NCI-H1048 (cell line): ENCODE results near the gene NOSTRIN.
"Not testable (repeated sequence)": the region's sequence is repeated elsewhere in the genome, so short reads cannot be mapped to it uniquely, and the experiment has no call there.

Experiments
- DNase-seq: peaks from one replicate; lab custom pipeline; 2025; lab: John Stamatoyannopoulos, UW

The NOSTRIN gene

DNA sequence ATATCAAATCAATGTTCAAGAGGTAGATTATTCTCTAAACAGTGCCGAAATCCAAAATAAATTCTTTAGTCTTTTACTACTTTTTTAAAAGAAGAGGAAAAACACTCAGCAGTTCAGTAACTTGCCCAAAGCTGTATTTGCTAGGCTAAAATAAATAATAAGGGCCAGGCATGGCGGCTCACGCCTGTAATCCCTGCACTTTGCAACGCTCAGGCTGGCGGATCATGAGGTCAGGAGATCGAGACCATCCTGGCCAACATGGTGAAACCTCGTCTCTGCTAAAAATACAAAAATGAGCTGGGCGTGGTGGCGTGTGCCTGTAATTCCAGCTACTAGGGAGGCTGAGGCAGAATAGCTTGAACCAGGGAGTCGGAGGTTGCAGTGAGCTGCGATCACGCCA lies 79.7 kb downstream of the NOSTRIN start:
- not testable (repeated sequence) for DNase-seq

DNA sequence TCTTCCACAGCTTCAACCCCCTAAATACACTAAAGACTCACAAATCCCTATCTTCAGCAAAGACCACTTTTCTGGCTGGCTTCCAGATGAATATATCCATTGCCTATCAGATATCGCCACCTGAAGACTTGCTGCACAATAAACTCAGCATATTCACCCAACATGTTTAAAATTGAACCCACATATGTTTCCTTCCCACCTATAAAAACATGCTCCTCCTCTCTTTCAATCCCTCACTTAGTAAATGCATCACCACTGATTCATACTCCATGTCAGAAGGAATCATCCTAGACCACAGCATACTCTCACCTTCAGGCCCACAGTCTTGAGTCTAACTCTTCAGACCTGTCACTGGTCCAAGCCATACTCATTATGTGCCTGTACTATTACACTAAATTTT lies 82.5 kb downstream of the NOSTRIN start:
- DNase-seq = no peak

DNA sequence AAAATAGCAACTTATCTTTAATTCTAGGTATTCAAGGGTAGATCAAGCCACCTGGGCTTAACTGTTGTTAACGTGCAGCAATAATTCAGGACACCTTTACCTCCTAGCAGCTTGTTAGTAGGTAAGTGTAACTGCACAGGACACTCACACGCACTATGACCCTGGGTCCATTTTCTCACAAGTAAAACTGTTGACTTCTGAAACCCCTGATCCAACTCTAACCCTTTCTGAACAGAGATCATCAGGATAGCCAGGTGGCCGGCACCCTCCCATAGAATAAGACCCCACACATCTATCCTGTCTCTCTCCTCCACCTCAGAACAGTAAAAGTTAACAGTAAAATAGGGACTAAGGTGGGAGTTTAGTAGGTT lies 87.2 kb downstream of the NOSTRIN start:
- DNase-seq = no peak

DNA sequence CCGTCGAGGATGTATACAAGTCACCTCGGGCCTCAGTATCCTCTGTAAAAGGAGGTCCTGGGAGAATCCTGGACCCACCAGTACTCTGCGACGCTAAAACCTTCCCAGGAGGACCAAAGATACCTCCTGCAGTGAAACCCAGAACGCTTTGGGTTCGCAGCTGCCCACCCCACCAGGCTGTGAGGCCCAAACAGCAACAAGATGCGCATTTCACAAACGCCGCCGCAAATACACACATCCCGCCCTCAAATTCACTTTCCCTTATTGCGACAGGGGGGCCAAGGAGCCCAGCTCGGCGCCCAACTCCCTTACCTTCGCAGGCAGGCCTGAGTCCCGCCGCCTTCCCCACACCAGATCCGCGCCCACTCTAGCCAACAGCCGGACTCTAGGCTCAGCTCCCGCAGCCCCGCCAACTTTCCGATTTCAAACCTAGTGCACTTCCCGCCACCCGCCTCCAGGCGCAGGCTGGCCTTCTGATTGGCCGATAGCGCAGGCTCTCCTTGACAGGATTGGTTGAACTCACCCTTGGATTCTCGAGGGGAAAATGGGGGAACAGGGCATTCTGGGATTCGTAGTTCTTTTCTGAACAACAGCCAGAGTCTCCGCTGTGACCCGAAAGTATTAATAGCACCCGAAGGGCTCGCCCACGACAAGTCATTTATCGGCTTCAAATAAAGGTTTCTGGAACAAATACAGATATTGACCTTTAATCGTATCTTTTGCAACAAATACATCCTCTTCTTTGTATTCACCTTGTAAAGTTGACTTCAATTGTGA lies 87.8 kb downstream of the NOSTRIN start, which contains the start of gene SPC25:
Gene SPC25 (minus strand): TSS at position 425 of the 777 bp plus-strand sequence. CDS start 911 bp downstream, outside the sequence.
- DNase-seq = peak; percentile 87

DNA sequence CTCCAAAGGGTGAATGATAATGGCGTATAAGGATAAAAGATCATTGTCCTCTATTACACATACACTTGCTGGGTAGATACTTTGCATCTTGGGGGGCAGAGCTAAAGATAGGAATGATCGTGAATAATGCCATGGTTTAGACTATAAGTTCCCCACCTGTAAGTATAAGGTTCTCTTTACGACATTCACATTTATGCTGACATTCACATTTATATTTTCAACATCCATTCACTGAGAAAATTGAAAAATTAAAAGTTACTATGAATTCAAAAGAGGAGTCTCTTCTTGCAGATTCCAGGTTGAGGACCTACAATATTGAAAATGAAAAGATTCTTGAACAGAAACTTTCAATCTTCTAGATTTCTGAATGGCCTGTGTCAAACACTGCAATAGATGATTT lies 89.9 kb downstream of the NOSTRIN start:
- no peak for DNase-seq

DNA sequence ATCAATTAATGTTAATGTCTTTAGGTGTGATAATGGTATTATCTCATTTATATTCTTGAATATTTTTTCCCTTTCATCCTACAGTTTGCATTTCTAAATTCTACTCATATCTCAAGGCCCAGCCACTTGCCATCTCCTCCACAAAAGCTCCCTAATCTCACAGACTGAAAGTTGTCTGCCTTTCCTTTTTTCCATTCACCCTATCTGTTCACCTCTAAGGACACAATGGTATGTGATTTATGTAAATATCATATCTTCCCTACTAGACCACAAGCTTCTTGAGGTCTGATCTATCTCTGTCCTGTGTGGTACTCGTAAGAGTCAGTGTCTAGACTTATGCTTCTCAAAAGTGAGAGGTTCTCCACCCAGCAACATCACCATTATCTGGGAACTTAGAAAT lies 91.7 kb downstream of the NOSTRIN start:
- no peak for DNase-seq

DNA sequence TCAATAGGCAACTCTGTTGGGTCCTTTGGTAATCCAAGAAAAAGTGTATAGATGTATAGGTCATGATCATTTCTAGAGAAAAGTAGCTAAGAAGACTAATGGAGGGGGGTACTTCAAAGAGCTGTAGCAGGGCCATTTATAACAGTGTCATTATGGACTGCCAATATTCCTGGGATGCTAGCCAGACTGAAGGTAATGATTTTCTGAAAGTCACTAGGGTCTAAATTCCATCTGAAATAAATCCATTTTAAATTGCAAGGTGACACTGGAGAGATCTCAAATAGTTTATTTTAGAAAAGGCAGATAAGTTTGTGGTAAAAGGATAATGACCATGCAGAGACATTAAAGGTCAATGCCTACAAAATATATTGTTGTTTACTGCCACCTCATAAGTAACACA lies 92.3 kb downstream of the NOSTRIN start:
- no peak for DNase-seq

DNA sequence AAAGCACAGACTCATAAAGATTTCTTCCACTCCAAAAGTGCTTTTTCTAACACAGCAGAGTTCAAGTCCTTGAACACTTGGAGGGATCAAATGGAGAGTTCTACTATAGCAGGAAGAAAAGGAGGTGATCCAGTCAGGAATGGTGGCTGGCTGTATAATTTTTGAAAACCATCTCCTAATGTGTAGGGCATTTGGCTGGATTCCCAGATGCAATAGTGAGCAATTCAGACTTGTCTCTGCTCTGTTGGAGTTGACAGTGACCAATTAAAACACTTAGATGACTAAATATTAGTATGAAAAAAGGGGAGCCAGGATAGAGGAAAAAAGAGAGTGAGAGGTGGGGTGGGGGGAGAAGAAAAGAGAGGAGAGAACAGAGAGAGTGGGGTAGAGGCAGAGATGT lies 93.3 kb downstream of the NOSTRIN start:
- DNase-seq = no peak

DNA sequence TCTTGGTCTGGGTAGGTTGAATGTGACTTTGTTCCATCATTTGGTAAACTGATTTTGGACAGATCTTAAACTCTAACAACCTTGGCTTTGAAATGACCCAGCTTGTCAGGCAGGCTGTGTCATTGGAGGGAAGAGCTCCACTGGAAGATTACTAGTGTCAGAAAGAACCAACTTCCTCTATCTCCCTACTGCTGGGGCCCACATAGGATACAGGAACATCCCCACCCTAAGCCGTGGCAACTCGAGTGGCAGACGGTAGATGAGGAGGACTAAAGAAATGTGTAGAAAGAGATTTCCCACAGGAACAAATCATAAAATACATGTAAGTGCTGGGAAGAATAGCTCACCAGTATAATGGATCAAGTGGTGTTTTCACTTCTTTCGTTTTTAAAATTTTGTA lies 94.3 kb downstream of the NOSTRIN start:
- DNase-seq = no peak

DNA sequence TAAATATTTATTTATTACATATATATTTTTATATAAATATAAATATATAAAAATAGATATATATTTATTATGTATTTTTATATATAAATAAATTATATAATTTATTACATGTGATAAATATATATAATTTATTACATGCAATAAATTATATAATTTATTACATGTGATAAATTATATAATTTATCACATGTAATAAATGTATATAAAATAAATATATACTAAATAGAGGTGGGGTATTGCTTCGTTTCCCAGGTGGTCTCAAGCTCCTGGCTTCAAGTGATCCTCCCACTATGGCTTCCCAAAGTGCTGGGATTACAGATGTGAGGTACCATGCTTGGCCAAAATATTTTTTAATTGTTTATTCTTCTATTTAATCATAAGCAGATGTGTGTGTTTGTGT lies 95.0 kb downstream of the NOSTRIN start:
- no peak for DNase-seq

DNA sequence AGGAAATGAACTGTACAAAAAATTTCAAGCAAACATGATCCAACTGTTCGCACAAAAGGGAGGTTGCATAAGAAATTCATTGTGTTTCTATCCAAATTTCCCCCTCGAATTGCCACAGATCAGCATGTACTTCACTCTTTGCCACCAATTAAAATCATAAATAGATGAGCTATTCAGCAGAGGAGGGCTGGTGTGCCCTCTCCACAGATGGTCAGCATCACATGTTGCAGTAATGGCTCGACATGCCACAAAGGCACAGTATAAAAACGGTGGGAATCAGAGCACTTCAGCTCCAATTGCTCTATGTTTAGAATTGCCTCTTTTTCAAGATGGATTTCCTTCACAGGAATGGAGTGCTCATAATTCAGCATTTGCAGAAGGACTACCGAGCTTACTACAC lies 98.6 kb downstream of the NOSTRIN start, which contains the start of gene G6PC2:
Gene G6PC2 (plus strand): TSS at position 289 of the 400 bp plus-strand sequence. CDS start 41 bp downstream, at position 330.
- DNase-seq = no peak

DNA sequence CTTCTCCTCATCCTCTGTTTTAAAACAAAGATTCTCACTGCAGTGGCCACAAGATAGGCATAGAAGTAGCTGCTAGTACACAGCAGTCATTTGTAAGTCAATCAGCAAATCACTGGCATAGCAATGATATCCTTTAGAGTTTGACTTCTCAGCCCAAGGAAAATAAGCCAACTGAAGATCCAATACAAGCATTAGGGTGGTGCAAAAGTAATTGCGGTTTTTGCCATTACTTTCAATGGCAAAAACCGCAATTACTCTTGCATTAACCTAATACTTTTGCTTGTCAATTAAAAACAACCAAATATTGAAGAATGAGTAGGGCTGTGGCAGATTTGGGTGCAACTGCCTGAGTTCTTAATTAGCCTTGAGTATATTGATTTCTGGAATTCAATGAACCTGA lies 101.5 kb downstream of the NOSTRIN start:
- no peak for DNase-seq

DNA sequence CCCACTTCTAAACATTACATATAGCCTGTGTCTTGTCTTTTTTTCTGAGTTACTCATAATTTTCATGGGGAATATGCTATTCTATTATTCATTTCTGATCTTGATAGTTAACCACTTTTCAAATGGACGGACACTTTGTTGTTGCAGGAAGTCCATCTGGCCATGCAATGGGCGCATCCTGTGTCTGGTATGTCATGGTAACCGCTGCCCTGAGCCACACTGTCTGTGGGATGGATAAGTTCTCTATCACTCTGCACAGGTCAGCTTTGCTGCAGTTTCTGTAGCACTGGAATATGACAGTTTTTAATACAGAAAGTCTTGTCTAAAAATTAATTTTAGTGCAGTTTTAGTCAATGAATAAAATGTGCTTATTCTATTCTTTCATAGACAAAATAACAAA lies 101.9 kb downstream of the NOSTRIN start:
- no peak for DNase-seq

DNA sequence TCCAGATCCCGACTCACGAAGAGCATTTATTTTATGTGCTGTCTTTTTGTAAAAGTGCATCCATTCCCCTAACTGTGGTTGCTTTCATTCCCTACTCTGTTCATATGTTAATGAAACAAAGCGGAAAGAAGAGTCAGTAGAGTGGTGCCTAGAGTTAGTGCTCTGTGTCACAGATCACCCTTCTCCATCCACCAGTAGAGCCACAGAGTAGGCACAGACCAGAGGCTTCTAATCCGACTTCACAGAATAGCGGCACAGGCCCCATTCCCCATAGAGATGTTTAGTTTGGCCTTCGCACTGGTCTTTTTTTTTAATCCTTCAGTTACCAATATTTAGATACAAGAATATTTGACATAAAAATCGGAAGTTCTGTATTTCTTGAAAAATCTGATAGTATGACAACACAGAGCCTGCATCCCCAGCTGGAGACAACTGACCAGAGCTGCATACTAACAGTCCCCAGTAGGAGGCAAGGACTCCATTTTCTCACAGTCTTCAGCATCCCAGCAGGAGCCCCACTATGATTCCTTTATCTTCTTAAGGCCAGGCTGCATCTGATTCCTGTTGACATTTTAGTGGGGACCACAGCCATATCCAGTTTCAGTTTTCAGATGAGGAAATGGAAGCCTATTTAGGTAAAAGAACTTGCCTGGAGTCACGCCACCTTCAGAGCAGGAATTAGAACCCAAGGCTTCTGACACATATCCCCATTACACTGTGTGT lies 105.7 kb downstream of the NOSTRIN start:
- no peak for DNase-seq

DNA sequence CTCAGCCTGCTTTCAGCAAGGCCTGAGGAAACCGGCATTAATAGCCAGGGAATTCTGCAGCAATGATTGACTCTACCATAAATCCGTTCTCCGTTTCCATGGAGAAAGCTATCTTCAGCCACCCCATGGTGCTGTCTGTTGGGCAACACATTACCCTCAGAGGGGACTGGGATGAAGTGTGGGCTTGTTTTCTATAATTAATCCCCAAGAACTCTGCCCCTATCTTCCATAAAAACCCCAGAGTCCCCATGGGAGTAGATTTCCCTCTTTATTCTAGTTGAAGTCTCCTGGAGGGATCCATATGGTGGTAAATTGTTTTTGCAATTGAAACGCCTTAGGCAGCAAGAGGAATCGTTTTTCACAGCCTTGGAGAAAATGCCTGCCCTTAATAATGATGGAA lies 107.9 kb downstream of the NOSTRIN start:
- DNase-seq = no peak

DNA sequence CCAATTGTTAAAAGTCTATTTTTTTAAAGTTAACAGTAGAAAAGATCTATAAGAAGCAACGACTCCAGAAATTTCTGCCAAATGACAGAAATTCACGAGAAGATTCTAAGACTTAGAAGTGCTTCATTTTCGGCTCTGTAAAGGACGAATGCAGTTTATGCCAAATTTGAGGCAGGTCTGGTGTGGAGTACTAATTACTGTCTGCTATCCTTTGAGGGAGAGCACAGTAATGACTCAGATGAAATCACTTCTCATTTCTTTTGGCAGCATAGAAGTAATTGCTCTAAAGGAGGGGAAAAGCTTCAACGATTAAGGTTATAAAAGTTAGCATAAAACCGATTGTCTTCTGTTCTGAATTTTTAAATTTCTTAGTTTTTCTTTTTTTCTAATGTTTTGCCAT lies 110.0 kb downstream of the NOSTRIN start:
- DNase-seq = no peak

DNA sequence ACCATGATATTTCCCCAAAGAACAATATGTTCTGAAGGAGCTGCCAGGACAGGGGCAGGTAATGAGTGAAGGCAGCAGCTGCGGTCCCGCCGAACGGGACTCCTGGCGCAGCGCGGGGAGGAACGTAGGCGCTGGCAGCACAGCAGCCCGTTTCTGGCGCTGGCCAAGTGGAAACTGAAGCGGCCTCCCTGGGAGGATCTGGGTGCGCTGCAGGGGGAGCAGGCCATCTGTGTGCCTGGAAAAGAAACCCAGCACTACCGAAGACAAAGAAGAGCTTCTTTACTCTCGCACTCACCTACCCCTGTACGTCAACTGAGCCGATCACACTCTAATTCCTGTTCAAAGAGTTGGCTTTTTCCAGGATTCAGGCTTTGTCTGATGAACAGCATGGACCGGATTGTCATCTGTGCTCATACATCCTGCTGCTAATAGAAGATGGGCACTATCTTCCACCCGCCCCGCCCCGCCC lies 110.5 kb downstream of the NOSTRIN start:
- no peak for DNase-seq

DNA sequence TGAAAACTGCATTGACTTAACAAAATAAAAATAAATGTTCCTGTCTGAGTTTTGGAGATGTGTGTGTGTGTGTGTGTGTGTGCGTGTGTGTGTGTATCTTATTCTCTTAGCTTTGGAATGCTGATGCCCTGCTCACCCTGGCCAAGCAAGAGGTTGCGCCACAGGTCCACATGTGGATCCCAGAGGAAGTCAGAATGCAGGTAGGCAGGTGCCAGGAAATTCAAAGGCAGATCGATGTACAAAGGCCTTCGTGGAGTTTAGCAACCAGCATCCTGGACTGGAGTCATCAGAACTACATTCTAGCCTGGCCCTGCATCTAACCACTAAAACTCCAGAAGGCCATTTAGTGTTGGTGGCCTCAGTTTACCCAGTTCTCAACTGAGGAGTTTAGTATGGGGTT lies 111.1 kb downstream of the NOSTRIN start:
- no peak for DNase-seq
